ENCODE results near the gene MYBPC3. TPM values are rescaled to one million over a fixed set of nuclear protein-coding genes. Genes with fewer than 3 reads are reported as not detected.

Gene MYBPC3
- total RNA-seq, 1 donor from 2014 or later = not detected

Small RNAs within 50 kb of the gene (microRNA-seq; reads per million reads assigned to microRNA genes)
- gene MIR4487 = not detected

Other genes with a start within 250 kb of the MYBPC3 start
- 163 and 175 TPM in 2 replicates for gene ARFGAP2, start 175.8 kb downstream of the MYBPC3 start, total RNA-seq
- 29.9 and 35.9 TPM in 2 replicates for gene PACSIN3, start 166.3 kb downstream of the MYBPC3 start, total RNA-seq
- 33.2 and 34.2 TPM in 2 replicates for gene DDB2, start 137.7 kb downstream of the MYBPC3 start, total RNA-seq
- gene ACP2, start 103.9 kb downstream of the MYBPC3 start, total RNA-seq = 34.8 and 60.8 TPM in 2 replicates
- gene NR1H3, start 94.7 kb downstream of the MYBPC3 start, total RNA-seq = 9.9 and 11.3 TPM in 2 replicates
- gene MADD, start 82.6 kb downstream of the MYBPC3 start, total RNA-seq = 41.0 and 54.4 TPM in 2 replicates
- gene SPI1, start 25.8 kb upstream of the MYBPC3 start, total RNA-seq = not detected in 2 replicates
- gene SLC39A13, start 55.9 kb upstream of the MYBPC3 start, total RNA-seq = 124 and 131 TPM in 2 replicates
- gene PSMC3, start 73.7 kb upstream of the MYBPC3 start, total RNA-seq = 257 and 296 TPM in 2 replicates
- 321 and 358 TPM in 2 replicates for gene RAPSN, start 96.4 kb upstream of the MYBPC3 start, total RNA-seq
- 74.7 and 127 TPM in 2 replicates for gene CELF1, start 200.4 kb upstream of the MYBPC3 start, total RNA-seq
- gene PTPMT1, start 212.9 kb upstream of the MYBPC3 start, total RNA-seq = 79.1 and 79.7 TPM in 2 replicates
- 20.8 and 24.1 TPM in 2 replicates for gene KBTBD4, start 226.3 kb upstream of the MYBPC3 start, total RNA-seq
- gene NDUFS3, start 226.4 kb upstream of the MYBPC3 start, total RNA-seq = 111 and 133 TPM in 2 replicates
- 1.8 and 2.8 TPM in 2 replicates for gene FAM180B, start 234.0 kb upstream of the MYBPC3 start, total RNA-seq
- gene C1QTNF4, start 241.7 kb upstream of the MYBPC3 start, total RNA-seq = 0.13 and 0.16 TPM in 2 replicates